HG03108 (cell line): ENCODE results near the gene ADAM21.
"Not testable (repeated sequence)": the region's sequence is repeated elsewhere in the genome, so short reads cannot be mapped to it uniquely, and the experiment has no call there.

Source experiments
- ATAC-seq: cut with Tn5 transposase; IDR thresholded peaks from one replicate; pipeline ENCODE4 v1.9.1; 2021; ENCODE audit warnings: moderate library complexity; ENCODE audit not compliant: unreplicated experiment

The ADAM21 gene

GRCh38 chr14:70475459-70475858 lies 23.5 kb downstream of the ADAM21 start:
- ATAC-seq = not testable (repeated sequence)

- ATAC-seq = not testable (repeated sequence)
Observed at GRCh38 chr14:70477356-70478105, 25.6 kb downstream of the ADAM21 start.

- no peak for ATAC-seq
Observed at GRCh38 chr14:70489579-70490200, 37.7 kb downstream of the ADAM21 start.

- no peak for ATAC-seq
Observed at GRCh38 chr14:70498191-70498590, 46.2 kb downstream of the ADAM21 start.
